Prostate gland (tissue), 2 donors: ENCODE results near the gene CYP46A1.

Experiments used
- POLR2AphosphoS5 ChIP-seq: sonication (generic); formaldehyde crosslinking; IDR thresholded peaks from one replicate; pipeline ENCODE4 v1.6.1; 2017; ENCODE audit warnings: antibody characterized with exemption
- TF ChIP-seq, protein P1 (sequence below), 4 experiments: fragments of 200-600 bp in 2 of 4; fragments of 450-650 bp in 2 of 4; sonication (generic) in 2 of 4; IDR thresholded peaks; 1 replicate in 3 of 4; 2 replicates in 1 of 4; pipeline ENCODE4 v1.5.1; 2016 to 2019; ENCODE audit warnings: antibody characterized with exemption in 4 of 4, mild to moderate bottlenecking in 2 of 4, moderate library complexity in 2 of 4

DNA sequence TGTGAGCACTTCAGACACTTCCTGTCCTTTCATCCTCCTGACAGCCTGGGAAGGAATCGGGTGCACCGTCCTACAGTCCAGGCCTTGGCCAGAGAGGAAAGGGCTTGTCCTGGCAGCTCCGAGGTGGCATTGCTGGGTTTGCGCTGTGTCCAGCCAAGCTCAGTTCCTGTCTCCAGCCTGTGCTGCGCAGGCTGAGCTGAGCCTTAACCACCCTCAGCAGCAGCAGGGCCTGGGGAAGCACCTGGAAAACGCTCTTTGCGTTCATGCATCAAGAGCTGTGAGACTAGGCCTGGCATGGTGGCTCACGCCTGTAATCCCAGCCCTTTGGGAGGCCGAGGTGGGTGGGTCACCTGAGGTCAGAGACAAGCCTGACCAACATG is 75.4 kb downstream of the CYP46A1 start:
- TF ChIP-seq, protein P1, sequence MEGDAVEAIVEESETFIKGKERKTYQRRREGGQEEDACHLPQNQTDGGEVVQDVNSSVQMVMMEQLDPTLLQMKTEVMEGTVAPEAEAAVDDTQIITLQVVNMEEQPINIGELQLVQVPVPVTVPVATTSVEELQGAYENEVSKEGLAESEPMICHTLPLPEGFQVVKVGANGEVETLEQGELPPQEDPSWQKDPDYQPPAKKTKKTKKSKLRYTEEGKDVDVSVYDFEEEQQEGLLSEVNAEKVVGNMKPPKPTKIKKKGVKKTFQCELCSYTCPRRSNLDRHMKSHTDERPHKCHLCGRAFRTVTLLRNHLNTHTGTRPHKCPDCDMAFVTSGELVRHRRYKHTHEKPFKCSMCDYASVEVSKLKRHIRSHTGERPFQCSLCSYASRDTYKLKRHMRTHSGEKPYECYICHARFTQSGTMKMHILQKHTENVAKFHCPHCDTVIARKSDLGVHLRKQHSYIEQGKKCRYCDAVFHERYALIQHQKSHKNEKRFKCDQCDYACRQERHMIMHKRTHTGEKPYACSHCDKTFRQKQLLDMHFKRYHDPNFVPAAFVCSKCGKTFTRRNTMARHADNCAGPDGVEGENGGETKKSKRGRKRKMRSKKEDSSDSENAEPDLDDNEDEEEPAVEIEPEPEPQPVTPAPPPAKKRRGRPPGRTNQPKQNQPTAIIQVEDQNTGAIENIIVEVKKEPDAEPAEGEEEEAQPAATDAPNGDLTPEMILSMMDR (IDR thresholded peaks at IDR 0.05), result no peak
- no peak for TF ChIP-seq POLR2AphosphoS5
